Right lobe of liver (tissue), 6 donors: ENCODE results near the gene TCF12. TPM values are rescaled to one million over a fixed set of nuclear protein-coding genes. Genes with fewer than 3 reads are reported as not detected.

Source experiments
- ATAC-seq, 4 donors: fragments of 200-7000 bp; cut with Tn5 transposase; one replicate each; pipeline ENCODE4 v1.9.1; 2020; ENCODE audit warnings: mild to moderate bottlenecking in 4 of 4, moderate library complexity in 4 of 4
- DNase-seq, 3 donors: peaks; one replicate each; pipeline ENCODE4 v3.0.0-alpha.2; 2020
- H3K27ac ChIP-seq, 3 donors: fragments of 200-600 bp; one replicate each; pipeline ENCODE4 v1.8.0; 2022
- H3K27me3 ChIP-seq, 2 donors: fragments of 200-600 bp; one replicate each; pipeline ENCODE4 v1.8.0; 2022
- H3K36me3 ChIP-seq, 4 donors: fragments of 200-600 bp; sonication (generic) in 1 of 4; one replicate each; pipeline versions ENCODE4 v1.5.1 to v1.8.0; 2017 to 2022; ENCODE audit warnings: control low read depth in 1 of 4
- H3K4me1 ChIP-seq, 4 donors: fragments of 200-600 bp; sonication (generic) in 1 of 4; one replicate each; pipeline versions ENCODE4 v1.5.1 to v1.8.0; 2017 to 2022; ENCODE audit warnings: control low read depth in 1 of 4
- H3K4me3 ChIP-seq, 3 donors: fragments of 200-600 bp; one replicate each; pipeline ENCODE4 v1.8.0; 2022
- H3K9me3 ChIP-seq, 4 donors: fragments of 200-600 bp; sonication (generic) in 1 of 4; one replicate each; pipeline versions ENCODE4 v1.5.1 to v1.8.0; 2017 to 2022; ENCODE audit warnings: control low read depth in 1 of 4
- CTCF ChIP-seq, 4 donors: fragments of 200-600 bp in 3 of 4; fragments of 450-650 bp in 1 of 4; IDR thresholded peaks; one replicate each; pipeline versions ENCODE4 v1.5.1 to v1.8.0; 2016 to 2022; ENCODE audit warnings: antibody characterized with exemption in 4 of 4, mild to moderate bottlenecking in 2 of 4
- POLR2A ChIP-seq: fragments of 450-650 bp; IDR thresholded peaks from one replicate; pipeline ENCODE4 v1.6.1; 2017; ENCODE audit warnings: antibody characterized with exemption, mild to moderate bottlenecking
- WGBS: methylation state at CpG from one replicate; pipeline ENCODE4 v1.1.6; 2018; ENCODE audit warnings: low coverage, low lambda C conversion rate; ENCODE audit not compliant: insufficient coverage; ENCODE audit errors: missing lambda C conversion rate; 5-methylcytosine and 5-hydroxymethylcytosine counted together
- intact Hi-C, 2 donors: fragments of 100-400 bp; cut with DNase I; formaldehyde crosslinking; loops; one replicate each; pipeline versions ENCODE4 v1.11.2 to v1.14.1; 2022
- total RNA-seq, 6 experiments: library from RNA; depleted of rRNA in 2 of 6; stranded (reverse); fragments of >200 nt in 2 of 6; fragmentation: NEBNext Ultra II Directional in 3 of 6; extraction: Animal tissue kit (Norgen Biotek cat#: 25700) in 3 of 6; gene quantifications; one replicate each; pipeline versions ENCODE4 v1.1.0 to v1.2.4, GENCODE V29; 2016 to 2023
- donor health status: DM: no; HTN: yes; CAD: no.
- donor health status: DM: no; HTN: no; CAD: no.
- donor health status: DM: no; HTN: no; CAD: no.
- donor health status: DM: no; HTN: yes; CAD: no.
- donor health status: DM: no; HTN: yes; CAD: no.

The TCF12 gene
- total RNA-seq, 6 experiments from 2014 or later = 28.9 to 41.9 (median 35.3) TPM

DNA sequence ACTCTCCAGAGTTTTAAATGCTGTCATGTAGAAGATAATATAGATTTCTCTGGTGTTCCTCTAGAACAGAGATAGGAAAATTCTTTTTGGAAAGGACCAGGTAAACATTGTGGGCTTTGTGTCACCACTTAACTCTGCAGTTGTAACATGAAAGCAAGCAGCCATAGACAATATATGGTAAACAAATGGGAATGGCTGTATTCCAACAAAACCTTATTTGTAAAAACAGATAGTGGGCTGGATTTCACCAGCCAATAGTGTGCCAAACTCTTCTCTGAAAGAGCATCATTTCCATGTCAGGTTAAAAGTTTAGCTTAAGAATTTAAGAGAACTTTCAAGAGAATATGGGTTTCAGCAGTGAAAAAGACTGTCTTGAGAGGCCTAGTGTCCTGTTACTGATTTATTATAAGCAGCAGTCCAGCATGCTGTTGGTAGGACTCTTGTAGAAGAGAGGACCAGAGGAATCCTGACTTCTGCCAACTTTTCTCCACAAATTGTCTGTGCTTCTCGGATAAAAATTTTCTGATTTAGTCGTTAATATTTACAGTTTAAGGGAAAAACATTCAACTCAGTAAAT lies 107.7 kb downstream of the TCF12 start:
- peak in 1 of 4 donors; percentile 21 for ATAC-seq
- TF ChIP-seq CTCF (IDR thresholded peaks at IDR 0.05) (no peak), POLR2A (no peak)
- 83% methylated on average over 2 of the region's 2 CpGs for WGBS
- intact Hi-C loops = no loop called here
- Histone ChIP-seq H3K27me3 (no peaks in the 10 kb centered on the region), H3K4me1 (peaks cover 0 to 6% (median 0%) of the 10 kb centered on the region in 4 donors), H3K9me3 (no peaks in the 10 kb centered on the region), H3K4me3 (no peak overlapping the region), H3K27ac (no peak overlapping the region), H3K36me3 (no peaks in the 10 kb centered on the region)
- DNase-seq = no peak

DNA sequence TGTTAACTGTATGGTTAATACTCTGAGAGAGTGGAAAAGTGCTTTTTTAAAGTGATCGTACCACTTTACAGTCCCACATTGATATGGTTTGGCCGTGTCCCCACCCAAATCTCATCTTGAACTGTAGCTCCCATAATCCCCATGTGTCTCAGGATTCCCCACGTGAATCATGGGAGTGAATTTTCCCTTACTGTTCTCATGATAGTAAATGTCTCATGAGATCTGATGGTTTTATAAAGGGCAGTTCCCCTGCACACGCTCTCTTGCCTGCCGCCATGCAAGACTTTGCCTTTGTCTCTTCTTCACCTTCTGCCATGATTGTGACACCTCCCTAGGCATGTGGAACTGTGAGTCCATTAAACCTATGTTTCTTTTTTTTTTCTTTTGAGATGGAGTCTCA lies 109.2 kb downstream of the TCF12 start:
- WGBS = 100% methylated on average over 5 of the region's 5 CpGs
- Histone ChIP-seq H3K4me1 (peaks cover 0 to 7% (median 0%) of the 10 kb centered on the region in 4 donors), H3K27ac (no peak overlapping the region), H3K4me3 (no peak overlapping the region), H3K36me3 (no peaks in the 10 kb centered on the region), H3K9me3 (no peaks in the 10 kb centered on the region), H3K27me3 (no peaks in the 10 kb centered on the region)
- no peak for ATAC-seq
- TF ChIP-seq CTCF (IDR thresholded peaks at IDR 0.05) = no peak
- TF ChIP-seq POLR2A = no peak
- intact Hi-C loops = no loop called here
- no peak for DNase-seq

- WGBS = 82% methylated on average over 7 of the region's 7 CpGs
- intact Hi-C loops = no loop called here
- no peak for TF ChIP-seq CTCF (IDR thresholded peaks at IDR 0.05)
- no peak for TF ChIP-seq POLR2A
- no peaks in the 10 kb centered on the region for H3K36me3 ChIP-seq
- H3K27ac ChIP-seq = no peak overlapping the region
- peaks cover 0 to 7% (median 2%) of the 10 kb centered on the region in 4 donors for H3K4me1 ChIP-seq
- H3K9me3 ChIP-seq = no peaks in the 10 kb centered on the region
- H3K27me3 ChIP-seq = no peaks in the 10 kb centered on the region
- no peak for ATAC-seq
- no peak for DNase-seq
- H3K4me3 ChIP-seq = no peak overlapping the region
These were observed 109.7 kb downstream of the TCF12 start for GRCh38 chr15:57028176-57028575.

- DNase-seq = no peak
- no peak for ATAC-seq
- Histone ChIP-seq H3K4me1 (peaks cover 0 to 11% (median 4%) of the 10 kb centered on the region in 4 donors), H3K4me3 (no peak overlapping the region), H3K36me3 (no peaks in the 10 kb centered on the region), H3K27me3 (no peaks in the 10 kb centered on the region), H3K27ac (no peak overlapping the region), H3K9me3 (no peaks in the 10 kb centered on the region)
- 72% methylated on average over 3 of the region's 3 CpGs for WGBS
- intact Hi-C loops = no loop called here
- TF ChIP-seq POLR2A (no peak), CTCF (IDR thresholded peaks at IDR 0.05) (no peak)
These were observed 111.6 kb downstream of the TCF12 start for GRCh38 chr15:57030011-57030410.

GRCh38 chr15:57031082-57031481 lies 112.6 kb downstream of the TCF12 start:
- no peak for ATAC-seq

More at GRCh38 chr15:57031082-57031481, 112.6 kb downstream of the TCF12 start:
- Histone ChIP-seq H3K4me3 (no peak overlapping the region), H3K36me3 (no peaks in the 10 kb centered on the region), H3K27me3 (no peaks in the 10 kb centered on the region), H3K4me1 (peaks cover 0 to 11% (median 4%) of the 10 kb centered on the region in 4 donors), H3K9me3 (no peaks in the 10 kb centered on the region), H3K27ac (no peak overlapping the region)
- no peak for DNase-seq
- no peak for TF ChIP-seq CTCF (IDR thresholded peaks at IDR 0.05)
- no peak for TF ChIP-seq POLR2A
- intact Hi-C loops = no loop called here
- 41% methylated on average over 1 of the region's 1 CpG for WGBS
